ENCODE data around the gene HK3. TPM values are rescaled to one million over a fixed set of nuclear protein-coding genes. Genes with fewer than 3 reads are reported as not detected.

Gene HK3
- total RNA-seq, 1 donor = 3.5 TPM

GRCh38 chr5:176851871-176852658, 47.1 kb downstream of the HK3 start:
- DNase-seq (ENCODE audit: low read depth in 2 of 3, low spot score in 2 of 3) = no peak

- DNase-seq (ENCODE audit: low read depth in 2 of 3, low spot score in 2 of 3) = no peak
Observed at GRCh38 chr5:176851380-176851779, 47.8 kb downstream of the HK3 start.

- no peak for DNase-seq (ENCODE audit: low read depth in 2 of 3, low spot score in 2 of 3)
Observed at GRCh38 chr5:176850371-176851245, 48.5 kb downstream of the HK3 start.

- no peak for DNase-seq (ENCODE audit: low read depth in 2 of 3, low spot score in 2 of 3)
Observed at GRCh38 chr5:176849611-176850227, 49.4 kb downstream of the HK3 start.

- DNase-seq (ENCODE audit: low read depth in 2 of 3, low spot score in 2 of 3) = no peak
Observed at GRCh38 chr5:176848651-176849050, 50.5 kb downstream of the HK3 start.

- no peak for DNase-seq (ENCODE audit: low read depth in 2 of 3, low spot score in 2 of 3)
Observed at GRCh38 chr5:176847726-176848290, 51.3 kb downstream of the HK3 start.

- no peak for DNase-seq (ENCODE audit: low read depth in 2 of 3, low spot score in 2 of 3)
Observed at GRCh38 chr5:176847148-176847547, 52.0 kb downstream of the HK3 start.

- no peak for DNase-seq (ENCODE audit: low read depth in 2 of 3, low spot score in 2 of 3)
Observed at GRCh38 chr5:176846335-176847140, 52.6 kb downstream of the HK3 start.

- DNase-seq (ENCODE audit: low read depth in 2 of 3, low spot score in 2 of 3) = no peak
Observed at GRCh38 chr5:176845392-176845713, 53.8 kb downstream of the HK3 start.

- no peak for DNase-seq (ENCODE audit: low read depth in 2 of 3, low spot score in 2 of 3)
Observed at GRCh38 chr5:176844706-176845391, 54.3 kb downstream of the HK3 start.

- DNase-seq (ENCODE audit: low read depth in 2 of 3, low spot score in 2 of 3) = no peak
Observed at GRCh38 chr5:176844281-176844680, 54.9 kb downstream of the HK3 start.

GRCh38 chr5:176843673-176844072, 55.5 kb downstream of the HK3 start:
- no peak for DNase-seq (ENCODE audit: low read depth in 2 of 3, low spot score in 2 of 3)

- peak; percentile 21 to 94 (median 88) for DNase-seq (ENCODE audit: low read depth in 2 of 3, low spot score in 2 of 3)
Observed at GRCh38 chr5:176837707-176838115, 61.4 kb downstream of the HK3 start.

- no peak for DNase-seq (ENCODE audit: low read depth in 2 of 3, low spot score in 2 of 3)
Observed at GRCh38 chr5:176836811-176837706, 62.1 kb downstream of the HK3 start.

GRCh38 chr5:176835918-176836317, 63.2 kb downstream of the HK3 start:
- DNase-seq (ENCODE audit: low read depth in 2 of 3, low spot score in 2 of 3) = no peak

- no peak for DNase-seq (ENCODE audit: low read depth in 2 of 3, low spot score in 2 of 3)
Observed at GRCh38 chr5:176833286-176833685, 65.9 kb downstream of the HK3 start.

- DNase-seq (ENCODE audit: low read depth in 2 of 3, low spot score in 2 of 3) = no peak
Observed at GRCh38 chr5:176832162-176832561, 67.0 kb downstream of the HK3 start.

GRCh38 chr5:176831425-176831824, 67.7 kb downstream of the HK3 start:
- DNase-seq (ENCODE audit: low read depth in 2 of 3, low spot score in 2 of 3) = no peak

GRCh38 chr5:176830995-176831423, 68.1 kb downstream of the HK3 start:
- DNase-seq (ENCODE audit: low read depth in 2 of 3, low spot score in 2 of 3) = no peak
